Measurements from ENCODE around the gene GZF1.

The GZF1 gene

GRCh38 chr20:23318347-23318746 is 43.6 kb upstream of the GZF1 start:
- no peak for TF ChIP-seq SNAI2 (CRISPR knock-in tag; IDR thresholded peaks at IDR 0.05)
- TF ChIP-seq ARNTL (CRISPR knock-in tag; IDR thresholded peaks at IDR 0.05; ENCODE audit: borderline replicate concordance, low read depth), result no peak
- TF ChIP-seq RARB (CRISPR knock-in tag; IDR thresholded peaks at IDR 0.05), result no peak
- no peak for TF ChIP-seq BACH2 (CRISPR knock-in tag; IDR thresholded peaks at IDR 0.05; ENCODE audit: borderline replicate concordance)
- no peak for TF ChIP-seq ZNF565 (CRISPR knock-in tag; conservative IDR thresholded peaks at IDR 0.05; ENCODE audit: low read depth)
- no peak for TF ChIP-seq ZC3H10 (CRISPR knock-in tag; IDR thresholded peaks at IDR 0.05)
- TF ChIP-seq CREB5 (CRISPR knock-in tag; IDR thresholded peaks at IDR 0.05; ENCODE audit: low read depth), result no peak
- TF ChIP-seq CSRNP3 (CRISPR knock-in tag; IDR thresholded peaks at IDR 0.05), result no peak
- no peak for TF ChIP-seq TSHZ2 (CRISPR knock-in tag; IDR thresholded peaks at IDR 0.05)
- no peak for TF ChIP-seq OSR1 (CRISPR knock-in tag; IDR thresholded peaks at IDR 0.05)
- TF ChIP-seq PATZ1 (CRISPR knock-in tag; IDR thresholded peaks at IDR 0.05; ENCODE audit: borderline replicate concordance), result no peak
- no peak for TF ChIP-seq CSDC2 (CRISPR knock-in tag; IDR thresholded peaks at IDR 0.05)
- TF ChIP-seq GLIS3 (CRISPR knock-in tag; IDR thresholded peaks at IDR 0.05), result no peak
- TF ChIP-seq ESRRG (CRISPR knock-in tag; IDR thresholded peaks at IDR 0.05), result no peak
- no peak for TF ChIP-seq ZNF8 (CRISPR knock-in tag; IDR thresholded peaks at IDR 0.05)
- TF ChIP-seq ZFP30 (CRISPR knock-in tag; IDR thresholded peaks at IDR 0.05), result no peak
- TF ChIP-seq POU6F1 (CRISPR knock-in tag; IDR thresholded peaks at IDR 0.05; ENCODE audit: borderline replicate concordance, low read depth), result no peak
- TF ChIP-seq ZFP3 (CRISPR knock-in tag; IDR thresholded peaks at IDR 0.05), result no peak
- ATAC-seq, result no peak

- TF ChIP-seq TOX (CRISPR knock-in tag; IDR thresholded peaks at IDR 0.05; ENCODE audit: borderline replicate concordance) (no peak), SNAI2 (CRISPR knock-in tag; IDR thresholded peaks at IDR 0.05) (no peak), ZFP30 (CRISPR knock-in tag; IDR thresholded peaks at IDR 0.05) (no peak), OSR1 (CRISPR knock-in tag; IDR thresholded peaks at IDR 0.05) (no peak), PATZ1 (CRISPR knock-in tag; IDR thresholded peaks at IDR 0.05; ENCODE audit: borderline replicate concordance) (no peak), ZNF565 (CRISPR knock-in tag; conservative IDR thresholded peaks at IDR 0.05; ENCODE audit: low read depth) (no peak), BACH2 (CRISPR knock-in tag; IDR thresholded peaks at IDR 0.05; ENCODE audit: borderline replicate concordance) (no peak), CREB5 (CRISPR knock-in tag; IDR thresholded peaks at IDR 0.05; ENCODE audit: low read depth) (no peak), ARNTL (CRISPR knock-in tag; IDR thresholded peaks at IDR 0.05; ENCODE audit: borderline replicate concordance, low read depth) (no peak)
- ATAC-seq, result peak; percentile 79
Observed at GRCh38 chr20:23320317-23320716, 41.7 kb upstream of the GZF1 start.
